Neural progenitor cell (in vitro differentiated cells): ENCODE results near the gene LMAN1L.

Experiments
- CTCF ChIP-seq: fragments of 200-600 bp; sonication (generic); IDR thresholded peaks from 2 replicates; pipeline ENCODE4 v1.5.1; 2017; ENCODE audit warnings: antibody characterized with exemption, mild to moderate bottlenecking
- EZH2 ChIP-seq: fragments of 200-600 bp; sonication (generic); IDR thresholded peaks from 2 replicates; pipeline ENCODE4 v1.6.1; 2017; ENCODE audit warnings: antibody characterized with exemption, mild to moderate bottlenecking, moderate library complexity
- EZH2phosphoT487 ChIP-seq: fragments of 200-600 bp; sonication (generic); IDR thresholded peaks from 2 replicates; pipeline ENCODE4 v1.6.1; 2017; ENCODE audit warnings: antibody characterized with exemption

GRCh38 chr15:74867466-74868038 is 54.9 kb downstream of the LMAN1L start:
- TF ChIP-seq EZH2 (no peak), CTCF (no peak), EZH2phosphoT487 (no peak)
